A673 (cell line): Measurements from ENCODE around the gene CLSTN2.

Source experiments
- EZH2 ChIP-seq: fragments of 200-600 bp; sonication (generic); IDR thresholded peaks from 2 replicates; pipeline ENCODE4 v1.6.1; 2017; ENCODE audit warnings: borderline replicate concordance, low read depth, mild to moderate bottlenecking, mixed read lengths, antibody characterized with exemption, low read length; ENCODE audit not compliant: poor library complexity, severe bottlenecking
- TF ChIP-seq, protein P1 (sequence below): fragments of 300-800, 200-600 bp; sonication (generic); conservative IDR thresholded peaks from 2 replicates; pipeline ENCODE4 v1.5.1; 2017; ENCODE audit warnings: low read depth, mild to moderate bottlenecking, antibody characterized with exemption, low read length, moderate library complexity, mixed read lengths

DNA sequence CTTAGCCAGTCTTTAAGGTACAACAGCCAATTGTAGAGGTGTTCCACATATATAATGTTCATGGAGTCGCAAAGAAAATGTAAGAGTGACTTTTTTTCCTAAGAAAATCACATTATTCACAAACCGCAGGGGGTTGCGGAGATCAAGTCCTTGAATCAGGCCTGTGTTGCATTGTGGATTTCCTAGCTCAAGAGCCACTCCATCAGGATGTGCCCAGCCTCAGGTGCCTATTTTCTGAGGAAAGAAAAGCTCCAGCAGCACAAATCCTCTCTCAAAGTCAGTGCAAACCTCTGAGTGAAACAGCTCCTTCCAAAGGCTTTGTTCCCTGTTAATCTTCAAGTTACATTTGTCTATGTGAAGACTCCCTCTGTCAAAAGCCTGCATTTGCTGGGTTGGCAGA is 349.4 kb downstream of the CLSTN2 start:
- TF ChIP-seq, protein P1, sequence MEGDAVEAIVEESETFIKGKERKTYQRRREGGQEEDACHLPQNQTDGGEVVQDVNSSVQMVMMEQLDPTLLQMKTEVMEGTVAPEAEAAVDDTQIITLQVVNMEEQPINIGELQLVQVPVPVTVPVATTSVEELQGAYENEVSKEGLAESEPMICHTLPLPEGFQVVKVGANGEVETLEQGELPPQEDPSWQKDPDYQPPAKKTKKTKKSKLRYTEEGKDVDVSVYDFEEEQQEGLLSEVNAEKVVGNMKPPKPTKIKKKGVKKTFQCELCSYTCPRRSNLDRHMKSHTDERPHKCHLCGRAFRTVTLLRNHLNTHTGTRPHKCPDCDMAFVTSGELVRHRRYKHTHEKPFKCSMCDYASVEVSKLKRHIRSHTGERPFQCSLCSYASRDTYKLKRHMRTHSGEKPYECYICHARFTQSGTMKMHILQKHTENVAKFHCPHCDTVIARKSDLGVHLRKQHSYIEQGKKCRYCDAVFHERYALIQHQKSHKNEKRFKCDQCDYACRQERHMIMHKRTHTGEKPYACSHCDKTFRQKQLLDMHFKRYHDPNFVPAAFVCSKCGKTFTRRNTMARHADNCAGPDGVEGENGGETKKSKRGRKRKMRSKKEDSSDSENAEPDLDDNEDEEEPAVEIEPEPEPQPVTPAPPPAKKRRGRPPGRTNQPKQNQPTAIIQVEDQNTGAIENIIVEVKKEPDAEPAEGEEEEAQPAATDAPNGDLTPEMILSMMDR = no peak
- no peak for TF ChIP-seq EZH2
